Measurements from ENCODE around the gene TC2N. TPM values are rescaled to one million over a fixed set of nuclear protein-coding genes. Genes with fewer than 3 reads are reported as not detected.

Gene TC2N
- total and polyA plus RNA-seq, 2 of the 4 experiments (the other 2 are of a cell fraction): 0.03 to 0.18 TPM

GRCh38 chr14:91844029-91844428, 23.3 kb downstream of the TC2N start:
- H2BK15ac ChIP-seq (ENCODE audit: low read depth, low read length): no peak overlapping the region
- H3K4me3 ChIP-seq (ENCODE audit: insufficient read depth, low read depth, low read length): no peak overlapping the region
- POLR2A ChIA-PET (ENCODE audit: unreplicated experiment): no interaction called here
- no peaks in the 10 kb centered on the region for H3K4me1 ChIP-seq (ENCODE audit: control insufficient read depth, insufficient read depth, low read length)
- no peak overlapping the region for H2AFZ ChIP-seq (replicated peaks; ENCODE audit: low read length, poor library complexity)
- H2BK20ac ChIP-seq (ENCODE audit: low read depth, low read length): no peak overlapping the region
- intact Hi-C loops (cut with micrococcal nuclease) (no loop called here), dilution Hi-C loops (cut with HindIII; ENCODE audit: low sequenced_read_pairs, unreplicated experiment) (no loop called here), in situ Hi-C loops (cut with MboI; ENCODE audit: low sequenced_read_pairs) (no loop called here)
- ATAC-seq (ENCODE audit: low read depth) (no peak), DNase-seq (no peak)
- CTCF ChIA-PET: interaction anchor here (0.9 kb wide), 1 partner anchor 9 kb away, joined by 3 read pairs; no protein-coding TSS in a partner anchor
- H3K9me1 ChIP-seq (ENCODE audit: insufficient read depth, low read length): no peaks in the 10 kb centered on the region
- H3K4me2 ChIP-seq (ENCODE audit: low read depth, low read length): no peak overlapping the region
- H2BK120ac ChIP-seq (ENCODE audit: low read depth, low read length): no peak overlapping the region
- no peak overlapping the region for H3K18ac ChIP-seq (ENCODE audit: low read depth, low read length)
- H2BK5ac ChIP-seq (ENCODE audit: low read depth, low read length, poor library complexity, severe bottlenecking): no peak overlapping the region
- no CpG with 5 or more reads among the region's 4 CpGs for WGBS, 2 experiments (ENCODE audit: extremely low coverage in 2 of 2, insufficient read length in 1 of 2)
- H2AK5ac ChIP-seq (ENCODE audit: low read depth, low read length): no peak overlapping the region
- TF ChIP-seq FOS (IDR thresholded peaks at IDR 0.05; ENCODE audit: low read depth, low read length) (no peak), CHD1 (IDR thresholded peaks at IDR 0.05; ENCODE audit: low read depth, low read length) (no peak), SMC3 (IDR thresholded peaks at IDR 0.05; ENCODE audit: low read depth, low read length) (no peak)
- no peak overlapping the region for H2AK9ac ChIP-seq (replicated peaks; ENCODE audit: low read depth, low read length, poor library complexity)
- no peak overlapping the region for H3K23ac ChIP-seq (ENCODE audit: low read depth, low read length)
- no TSS peak for BruUV-seq (replicated peaks)
- no peak overlapping the region for H3K9ac ChIP-seq (ENCODE audit: low read depth, low read length)
- no peak overlapping the region for H3K14ac ChIP-seq (replicated peaks; ENCODE audit: low read depth, low read length)
- peaks cover 2% of the 10 kb centered on the region for H3K27me3 ChIP-seq (ENCODE audit: control insufficient read depth, insufficient read depth, low read length)
- no peak overlapping the region for H4K5ac ChIP-seq (ENCODE audit: low read depth, low read length)
- H3K4ac ChIP-seq (ENCODE audit: low read depth, low read length): no peak overlapping the region
- no peak overlapping the region for H4K8ac ChIP-seq (ENCODE audit: low read depth in 2 of 2, low read length in 2 of 2)
- no peak overlapping the region for H3K27ac ChIP-seq (ENCODE audit: insufficient read depth, low read length)
- no peak overlapping the region for H4K91ac ChIP-seq (ENCODE audit: insufficient read depth, low read depth, low read length)
- no peaks in the 10 kb centered on the region for H3K36me3 ChIP-seq (ENCODE audit: control insufficient read depth, insufficient read depth, low read length)
- H4K20me1 ChIP-seq (ENCODE audit: insufficient read depth, low read length): no peaks in the 10 kb centered on the region
- no peak overlapping the region for H3K56ac ChIP-seq (ENCODE audit: extremely low read depth, insufficient read depth, low read length)
- H3K79me1 ChIP-seq (ENCODE audit: low read depth in 1 of 2, low read length in 2 of 2): no peaks in the 10 kb centered on the region
- H3K9me3 ChIP-seq (ENCODE audit: control insufficient read depth, insufficient read depth, low read length): no peaks in the 10 kb centered on the region
